ENCODE measurements around the gene BBLN.

Gene BBLN

DNA sequence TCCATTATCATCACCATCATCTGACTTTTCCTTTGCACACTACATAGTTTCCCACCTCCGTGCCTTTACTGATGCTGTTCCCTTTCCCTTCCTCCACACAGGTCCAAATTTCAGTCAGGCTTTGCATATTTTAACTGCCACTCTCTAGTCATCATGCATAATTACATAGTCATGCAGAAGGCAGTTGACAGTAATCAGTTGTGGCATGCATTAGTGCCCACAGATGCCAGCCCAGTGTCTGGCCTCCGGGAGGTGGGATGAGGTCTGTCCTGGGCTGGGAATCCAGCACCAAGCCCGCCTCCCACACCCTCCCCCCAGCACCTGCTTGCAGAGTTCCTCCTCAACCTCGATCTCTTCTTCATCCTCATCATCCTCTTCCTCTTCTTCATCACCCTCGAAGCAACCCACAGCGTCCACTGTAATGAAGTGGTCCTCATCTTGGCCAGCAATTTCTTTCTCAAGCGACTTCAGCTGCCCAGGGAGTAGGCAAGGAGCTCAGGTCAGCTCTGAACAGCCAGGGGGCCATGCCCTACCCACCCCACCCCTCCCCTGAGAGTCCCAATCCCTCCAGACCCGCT lies 8.8 kb downstream of the BBLN start:
- no peak overlapping the region for H3K4me3 ChIP-seq (ENCODE audit: low read depth, low read length)
- DNase-seq (ENCODE audit: low read depth): no peak
- TF ChIP-seq, protein P1, sequence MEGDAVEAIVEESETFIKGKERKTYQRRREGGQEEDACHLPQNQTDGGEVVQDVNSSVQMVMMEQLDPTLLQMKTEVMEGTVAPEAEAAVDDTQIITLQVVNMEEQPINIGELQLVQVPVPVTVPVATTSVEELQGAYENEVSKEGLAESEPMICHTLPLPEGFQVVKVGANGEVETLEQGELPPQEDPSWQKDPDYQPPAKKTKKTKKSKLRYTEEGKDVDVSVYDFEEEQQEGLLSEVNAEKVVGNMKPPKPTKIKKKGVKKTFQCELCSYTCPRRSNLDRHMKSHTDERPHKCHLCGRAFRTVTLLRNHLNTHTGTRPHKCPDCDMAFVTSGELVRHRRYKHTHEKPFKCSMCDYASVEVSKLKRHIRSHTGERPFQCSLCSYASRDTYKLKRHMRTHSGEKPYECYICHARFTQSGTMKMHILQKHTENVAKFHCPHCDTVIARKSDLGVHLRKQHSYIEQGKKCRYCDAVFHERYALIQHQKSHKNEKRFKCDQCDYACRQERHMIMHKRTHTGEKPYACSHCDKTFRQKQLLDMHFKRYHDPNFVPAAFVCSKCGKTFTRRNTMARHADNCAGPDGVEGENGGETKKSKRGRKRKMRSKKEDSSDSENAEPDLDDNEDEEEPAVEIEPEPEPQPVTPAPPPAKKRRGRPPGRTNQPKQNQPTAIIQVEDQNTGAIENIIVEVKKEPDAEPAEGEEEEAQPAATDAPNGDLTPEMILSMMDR (IDR thresholded peaks at IDR 0.05; ENCODE audit: low read depth, low read length, missing control alignments): no peak

DNA sequence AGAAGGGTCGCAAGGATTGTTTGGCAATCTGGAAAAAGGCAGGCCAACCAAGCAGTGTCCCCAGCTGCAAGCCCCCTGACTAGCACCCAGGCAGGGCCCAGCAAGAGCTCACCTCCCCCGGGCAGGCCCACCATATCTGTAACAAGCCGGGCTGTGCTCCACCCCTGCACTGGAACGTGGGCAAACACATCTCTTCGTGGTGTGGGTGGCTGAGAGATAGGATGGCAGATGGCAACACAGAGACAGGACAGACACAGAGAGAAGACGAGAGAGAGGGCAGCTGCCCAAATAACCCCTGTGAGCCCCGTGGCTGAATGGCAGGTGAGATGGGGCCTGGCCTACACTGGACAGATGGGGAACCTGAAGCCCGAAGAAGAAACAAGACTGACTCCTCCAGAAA lies 9.4 kb downstream of the BBLN start:
- H3K4me3 ChIP-seq (ENCODE audit: low read depth, low read length): no peak overlapping the region
- TF ChIP-seq, protein P1 (IDR thresholded peaks at IDR 0.05; ENCODE audit: low read depth, low read length, missing control alignments): no peak
- DNase-seq (ENCODE audit: low read depth): no peak

- no peak for DNase-seq (ENCODE audit: low read depth)
- no peak overlapping the region for H3K4me3 ChIP-seq (ENCODE audit: low read depth, low read length)
- TF ChIP-seq, protein P1 (IDR thresholded peaks at IDR 0.05; ENCODE audit: low read depth, low read length, missing control alignments): no peak
Measured at GRCh38 chr9:128169925-128170324, 9.9 kb downstream of the BBLN start.

- no peak overlapping the region for H3K4me3 ChIP-seq (ENCODE audit: low read depth, low read length)
- no peak for DNase-seq (ENCODE audit: low read depth)
- TF ChIP-seq, protein P1 (IDR thresholded peaks at IDR 0.05; ENCODE audit: low read depth, low read length, missing control alignments): no peak
Measured at GRCh38 chr9:128174062-128174461, 14.0 kb downstream of the BBLN start.

- DNase-seq (ENCODE audit: low read depth): no peak
- H3K4me3 ChIP-seq (ENCODE audit: low read depth, low read length): no peak overlapping the region
- TF ChIP-seq, protein P1 (IDR thresholded peaks at IDR 0.05; ENCODE audit: low read depth, low read length, missing control alignments): no peak
Measured at GRCh38 chr9:128175102-128175563, 15.1 kb downstream of the BBLN start.

GRCh38 chr9:128175726-128176125 lies 15.7 kb downstream of the BBLN start:
- H3K4me3 ChIP-seq (ENCODE audit: low read depth, low read length): no peak overlapping the region
- TF ChIP-seq, protein P1 (IDR thresholded peaks at IDR 0.05; ENCODE audit: low read depth, low read length, missing control alignments): no peak
- DNase-seq (ENCODE audit: low read depth): no peak

DNA sequence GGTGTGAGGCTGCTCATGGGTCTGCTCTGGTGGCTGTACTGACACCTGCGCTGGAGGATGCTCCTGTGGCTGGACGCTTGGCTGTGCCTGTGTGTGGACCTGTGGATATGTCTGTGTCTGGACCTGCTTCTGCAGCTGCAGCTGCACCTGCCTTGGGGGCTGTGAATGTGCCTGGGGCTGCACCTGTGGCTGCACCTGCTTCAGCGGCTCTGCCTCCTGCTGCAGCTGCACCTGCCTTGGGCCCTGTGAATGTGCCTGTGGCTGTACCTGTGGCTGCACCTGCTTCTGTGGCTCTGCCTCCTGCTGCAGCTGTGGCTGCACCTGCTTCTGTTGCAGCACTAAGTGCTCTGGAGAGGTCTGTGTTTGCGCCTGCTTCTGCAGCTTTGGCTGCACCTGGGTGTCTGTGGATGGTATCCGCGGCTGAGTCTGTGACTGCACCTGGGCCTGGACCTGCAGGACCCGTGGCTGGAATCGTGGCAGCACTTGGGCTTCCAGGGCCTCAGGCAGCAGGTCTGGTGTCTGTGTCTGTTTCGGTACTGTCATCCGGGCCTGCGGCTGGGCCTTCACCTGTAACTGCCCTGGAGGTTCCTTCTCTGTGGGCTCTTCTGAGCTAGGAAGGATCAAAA lies 18.9 kb downstream of the BBLN start:
- no peak overlapping the region for H3K4me3 ChIP-seq (ENCODE audit: low read depth, low read length)
- TF ChIP-seq, protein P1 (IDR thresholded peaks at IDR 0.05; ENCODE audit: low read depth, low read length, missing control alignments): no peak
- no peak for DNase-seq (ENCODE audit: low read depth)

Data from GM12864 (cell line).